Measurements from ENCODE around the gene LAMA5. TPM values are rescaled to one million over a fixed set of nuclear protein-coding genes. Genes with fewer than 3 reads are reported as not detected.

Gene LAMA5
- polyA plus RNA-seq, 1 of the 3 experiments (the other 2 are of a cell fraction) = 27.2 TPM

GRCh38 chr20:62365814-62366369, 1.2 kb downstream of the LAMA5 start:
- Histone ChIP-seq H3K4me3 (ENCODE audit: low read depth in 2 of 2, low read length in 1 of 2) (peak overlapping the region; percentile 77 to 89), H3K9me3 (no peaks in the 10 kb centered on the region), H3K4me2 (peak overlapping the region; percentile 83), H3K79me2 (ENCODE audit: insufficient read depth) (peaks cover 28% of the 10 kb centered on the region), H4K20me1 (ENCODE audit: insufficient read depth) (peaks cover 24% of the 10 kb centered on the region), H3K9ac (peak overlapping the region; percentile 80; the same call in 1 of the 2 replicates), H3K9me2 (no peaks in the 10 kb centered on the region), H3K4me1 (ENCODE audit: control insufficient read depth in 1 of 2, insufficient read depth in 2 of 2, low read depth in 1 of 2, low read length in 1 of 2) (peaks cover 33 to 77% of the 10 kb centered on the region in 2 experiments; a peak in 3 of 4 replicates), H3K27me3 (ENCODE audit: insufficient read depth) (no peaks in the 10 kb centered on the region), H3F3A (replicated peaks; ENCODE audit: insufficient read depth) (peaks cover 13% of the 10 kb centered on the region), H2AFZ (ENCODE audit: low read depth) (no peak overlapping the region), H3K36me3 (replicated peaks in 1 of 2; ENCODE audit: control insufficient read depth in 1 of 2, insufficient read depth in 2 of 2, low read length in 1 of 2) (peaks cover 0 to 7% of the 10 kb centered on the region in 2 experiments), H3K27ac (ENCODE audit: low read depth in 2 of 2, low read length in 1 of 2) (peak overlapping the region in 1 of 2 experiments; percentile 81; a peak in 1 of 4 replicates)
- CTCF ChIA-PET = interaction anchor here (1.5 to 12.0 kb wide), 4 partner anchors 10 to 64 kb away, joined by 3 to 127 read pairs (median 15); partner anchors contain the start of gene ADRM1
- 13% methylated on average over 4 of the region's 10 CpGs for WGBS (ENCODE audit: low lambda C conversion rate)
- POLR2A ChIA-PET = interaction anchor here (1.1 to 1.5 kb wide), 2 partner anchors 26 to 60 kb away, joined by 3 read pairs; no protein-coding TSS in a partner anchor
- no peak for DNase-seq
- TF ChIP-seq POLR2AphosphoS5 (IDR thresholded peaks at IDR 0.05; ENCODE audit: low read depth, low read length) (no peak), RFX5 (IDR thresholded peaks at IDR 0.05; ENCODE audit: low read length) (no peak), TEAD4 (IDR thresholded peaks at IDR 0.05; ENCODE audit: borderline replicate concordance, insufficient read depth) (no peak), NFIC (IDR thresholded peaks at IDR 0.05; ENCODE audit: borderline replicate concordance) (no peak), GATA2 (CRISPR knock-in tag; IDR thresholded peaks at IDR 0.05) (no peak), NRF1 (IDR thresholded peaks at IDR 0.05; ENCODE audit: low read depth, low read length) (no peak)

GRCh38 chr20:62364911-62365736, 2.0 kb downstream of the LAMA5 start:
- H3K4me3 ChIP-seq (ENCODE audit: low read depth in 2 of 2, low read length in 1 of 2) = peak overlapping the region in 1 of 2 experiments; percentile 89; a peak in 1 of 4 replicates
- peaks cover 28% of the 10 kb centered on the region for H3K79me2 ChIP-seq (ENCODE audit: insufficient read depth)
- H3K4me2 ChIP-seq = peak overlapping the region; percentile 83
- no peak overlapping the region for H2AFZ ChIP-seq (ENCODE audit: low read depth)
- no peak overlapping the region for H3K9ac ChIP-seq
- TF ChIP-seq ELF1 (IDR thresholded peaks at IDR 0.05) = no peak
- TF ChIP-seq IRF3 (IDR thresholded peaks at IDR 0.05; ENCODE audit: low read depth, low read length) = no peak
- no peak for TF ChIP-seq EP300 (IDR thresholded peaks at IDR 0.05; ENCODE audit: borderline replicate concordance in 1 of 2, low read depth in 1 of 2, low read length in 1 of 2)
- TF ChIP-seq FOXJ3 (CRISPR knock-in tag; IDR thresholded peaks at IDR 0.05) = no peak
- no peak for TF ChIP-seq TEAD4 (IDR thresholded peaks at IDR 0.05; ENCODE audit: borderline replicate concordance, insufficient read depth)
- no peak for TF ChIP-seq NRF1 (IDR thresholded peaks at IDR 0.05; ENCODE audit: low read depth, low read length)
- DNase-seq = no peak
- no peaks in the 10 kb centered on the region for H3K27me3 ChIP-seq (ENCODE audit: insufficient read depth)
- no peaks in the 10 kb centered on the region for H3K9me3 ChIP-seq
- ChIA-PET POLR2A (interaction anchor here (1.5 to 1.9 kb wide), 2 partner anchors 22 to 25 kb away, joined by 3 to 9 read pairs; partner anchors contain the start of gene RPS21), CTCF (interaction anchor here (0.9 to 12.0 kb wide), 6 partner anchors 9 to 64 kb away, joined by 3 to 127 read pairs (median 9); partner anchors contain the start of gene ADRM1)
- H3K27ac ChIP-seq (ENCODE audit: low read depth in 2 of 2, low read length in 1 of 2) = no peak overlapping the region
- H4K20me1 ChIP-seq (ENCODE audit: insufficient read depth) = peaks cover 24% of the 10 kb centered on the region
- 78% methylated on average over 17 of the region's 27 CpGs for WGBS (ENCODE audit: low lambda C conversion rate)
- peaks cover 6% of the 10 kb centered on the region for H3F3A ChIP-seq (replicated peaks; ENCODE audit: insufficient read depth)
- H3K4me1 ChIP-seq (ENCODE audit: control insufficient read depth in 1 of 2, insufficient read depth in 2 of 2, low read depth in 1 of 2, low read length in 1 of 2) = peaks cover 26 to 73% of the 10 kb centered on the region in 2 experiments; a peak in 3 of 4 replicates
- peaks cover 0 to 7% of the 10 kb centered on the region in 2 experiments for H3K36me3 ChIP-seq (replicated peaks in 1 of 2; ENCODE audit: control insufficient read depth in 1 of 2, insufficient read depth in 2 of 2, low read length in 1 of 2)
- H3K9me2 ChIP-seq = no peaks in the 10 kb centered on the region
